ENCODE measurements around the gene NEURL3. TPM values are rescaled to one million over a fixed set of nuclear protein-coding genes. Genes with fewer than 3 reads are reported as not detected.

The NEURL3 gene
- polyA plus RNA-seq, 1 experiment: not detected

- ChIA-PET CTCF (interaction anchor here (0.6 to 2.7 kb wide), 2 partner anchors 48 to 98 kb away, joined by 3 to 14 read pairs; no protein-coding TSS in a partner anchor), POLR2A (interaction anchor here (0.5 kb wide), 1 partner anchor 171 kb away, joined by 3 read pairs; no protein-coding TSS in a partner anchor)
- H3K27ac ChIP-seq (ENCODE audit: low read depth, low read length): no peak overlapping the region
- no peak for TF ChIP-seq CTCF (IDR thresholded peaks at IDR 0.05; ENCODE audit: low read depth, low read length)
- H3K4me3 ChIP-seq (ENCODE audit: low read depth, low read length): no peak overlapping the region
- no peak for DNase-seq (ENCODE audit: low read depth, low spot score)
- peaks cover 10% of the 10 kb centered on the region; the same call in 1 of the 2 replicates for H3K9me3 ChIP-seq (ENCODE audit: control insufficient read depth, insufficient read depth, low read length)
- peaks cover 33% of the 10 kb centered on the region for H3K27me3 ChIP-seq (ENCODE audit: control insufficient read depth, insufficient read depth, low read length)
Measured at GRCh38 chr2:96506016-96506906, 1.1 kb upstream of the NEURL3 start.

GRCh38 chr2:96503637-96504243 is 1.4 kb downstream of the NEURL3 start:
- peaks cover 42% of the 10 kb centered on the region for H3K27me3 ChIP-seq (ENCODE audit: control insufficient read depth, insufficient read depth, low read length)
- no peak for DNase-seq (ENCODE audit: low read depth, low spot score)
- peaks cover 9% of the 10 kb centered on the region; the same call in 1 of the 2 replicates for H3K9me3 ChIP-seq (ENCODE audit: control insufficient read depth, insufficient read depth, low read length)
- ChIA-PET POLR2A (no interaction called here), CTCF (no interaction called here)
- H3K27ac ChIP-seq (ENCODE audit: low read depth, low read length): no peak overlapping the region
- no peak overlapping the region for H3K4me3 ChIP-seq (ENCODE audit: low read depth, low read length)
- TF ChIP-seq CTCF (IDR thresholded peaks at IDR 0.05; ENCODE audit: low read depth, low read length): no peak

GRCh38 chr2:96502891-96503636 is 2.1 kb downstream of the NEURL3 start:
- TF ChIP-seq CTCF (IDR thresholded peaks at IDR 0.05; ENCODE audit: low read depth, low read length): no peak
- no peak for DNase-seq (ENCODE audit: low read depth, low spot score)
- CTCF ChIA-PET: no interaction called here

GRCh38 chr2:96501886-96502810 is 3.0 kb downstream of the NEURL3 start:
- ChIA-PET CTCF (no interaction called here), POLR2A (no interaction called here)
- Histone ChIP-seq H3K4me3 (ENCODE audit: low read depth, low read length) (no peak overlapping the region), H3K27ac (ENCODE audit: low read depth, low read length) (no peak overlapping the region), H3K9me3 (ENCODE audit: control insufficient read depth, insufficient read depth, low read length) (no peaks in the 10 kb centered on the region; the same call in 1 of the 2 replicates), H3K27me3 (ENCODE audit: control insufficient read depth, insufficient read depth, low read length) (peaks cover 55% of the 10 kb centered on the region)
- no peak for TF ChIP-seq CTCF (IDR thresholded peaks at IDR 0.05; ENCODE audit: low read depth, low read length)
- DNase-seq (ENCODE audit: low read depth, low spot score): no peak

More at GRCh38 chr2:96502891-96503636, 2.1 kb downstream of the NEURL3 start:
- Histone ChIP-seq H3K27ac (ENCODE audit: low read depth, low read length) (no peak overlapping the region), H3K4me3 (ENCODE audit: low read depth, low read length) (no peak overlapping the region), H3K27me3 (ENCODE audit: control insufficient read depth, insufficient read depth, low read length) (peaks cover 46% of the 10 kb centered on the region), H3K9me3 (ENCODE audit: control insufficient read depth, insufficient read depth, low read length) (peaks cover 4% of the 10 kb centered on the region; the same call in 1 of the 2 replicates)
- POLR2A ChIA-PET: no interaction called here
